ENCODE measurements around the gene TFCP2.

DNA sequence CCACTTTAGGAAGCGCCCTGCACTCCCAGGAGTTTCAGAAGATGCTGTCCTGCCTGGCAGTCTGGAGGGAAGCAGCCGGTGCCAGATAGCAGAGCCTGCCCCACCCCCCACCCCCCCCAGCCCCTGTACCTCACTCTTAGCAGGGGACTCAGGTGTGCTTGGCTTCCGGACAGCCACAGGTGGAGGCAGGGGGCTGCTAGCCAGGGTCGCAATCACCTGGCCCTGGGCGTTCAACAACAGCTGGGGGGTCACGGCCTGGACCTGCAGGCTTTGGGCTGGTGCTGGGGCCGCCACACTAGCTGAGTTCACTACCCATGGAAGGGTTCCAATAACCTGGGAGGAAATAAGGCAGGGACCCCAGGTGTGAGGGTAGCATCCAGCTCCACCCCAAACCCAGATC lies 22.9 kb upstream of the TFCP2 start:
- TF ChIP-seq FOXM1 (IDR thresholded peaks at IDR 0.05; ENCODE audit: borderline replicate concordance) = no peak
- TF ChIP-seq FOXA1 (IDR thresholded peaks at IDR 0.05) = no peak
- TF ChIP-seq SUZ12 (IDR thresholded peaks at IDR 0.05) = no peak
- no peak for TF ChIP-seq CTBP1 (IDR thresholded peaks at IDR 0.05; ENCODE audit: borderline replicate concordance)
- no peak for TF ChIP-seq SP1 (IDR thresholded peaks at IDR 0.05)
- no peak for TF ChIP-seq FOXK2 (IDR thresholded peaks at IDR 0.05)
- no peak for TF ChIP-seq BHLHE40 (IDR thresholded peaks at IDR 0.05; ENCODE audit: borderline replicate concordance)
- no peak for TF ChIP-seq ZNF384 (IDR thresholded peaks at IDR 0.05)
- no peak for TF ChIP-seq ELF4 (IDR thresholded peaks at IDR 0.05)
- TF ChIP-seq, protein P1, sequence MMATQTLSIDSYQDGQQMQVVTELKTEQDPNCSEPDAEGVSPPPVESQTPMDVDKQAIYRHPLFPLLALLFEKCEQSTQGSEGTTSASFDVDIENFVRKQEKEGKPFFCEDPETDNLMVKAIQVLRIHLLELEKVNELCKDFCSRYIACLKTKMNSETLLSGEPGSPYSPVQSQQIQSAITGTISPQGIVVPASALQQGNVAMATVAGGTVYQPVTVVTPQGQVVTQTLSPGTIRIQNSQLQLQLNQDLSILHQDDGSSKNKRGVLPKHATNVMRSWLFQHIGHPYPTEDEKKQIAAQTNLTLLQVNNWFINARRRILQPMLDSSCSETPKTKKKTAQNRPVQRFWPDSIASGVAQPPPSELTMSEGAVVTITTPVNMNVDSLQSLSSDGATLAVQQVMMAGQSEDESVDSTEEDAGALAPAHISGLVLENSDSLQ (IDR thresholded peaks at IDR 0.05) = no peak

Data from HEK293T (cell line).